ENCODE measurements around the gene IL21R. TPM values are rescaled to one million over a fixed set of nuclear protein-coding genes. Genes with fewer than 3 reads are reported as not detected.
"Not testable (repeated sequence)": the region's sequence is repeated elsewhere in the genome, so short reads cannot be mapped to it uniquely, and the experiment has no call there.

Gene IL21R
- total RNA-seq, 1 donor from 2014 or later, result 0.52 TPM

- no peaks in the 10 kb centered on the region for H3K36me3 ChIP-seq (ENCODE audit: control insufficient read depth in 3 of 3, insufficient read depth in 3 of 3, low read length in 3 of 3)
- peaks cover 35 to 39% (median 35%) of the 10 kb centered on the region in 3 donors for H3K27me3 ChIP-seq (ENCODE audit: control insufficient read depth in 3 of 3, insufficient read depth in 3 of 3, low read length in 3 of 3)
- H3K9ac ChIP-seq (ENCODE audit: low read depth in 1 of 3, low read length in 3 of 3), result no peak overlapping the region
- no peak overlapping the region for H3K27ac ChIP-seq (ENCODE audit: low read depth, low read length)
- no peak overlapping the region for H3K4me3 ChIP-seq (ENCODE audit: low read length in 3 of 3)
- peaks cover 0 to 15% (median 6%) of the 10 kb centered on the region in 3 donors for H3K9me3 ChIP-seq (ENCODE audit: control insufficient read depth in 3 of 3, low read length in 3 of 3)
- no peaks in the 10 kb centered on the region for H3K4me1 ChIP-seq (ENCODE audit: control insufficient read depth in 3 of 3, insufficient read depth in 3 of 3, low read length in 3 of 3)
Measured at GRCh38 chr16:27448532-27449433, 46.8 kb downstream of the IL21R start.

- Histone ChIP-seq H3K27me3 (ENCODE audit: control insufficient read depth in 3 of 3, insufficient read depth in 3 of 3, low read length in 3 of 3) (peaks cover 35 to 39% (median 35%) of the 10 kb centered on the region in 3 donors), H3K9ac (ENCODE audit: low read depth in 1 of 3, low read length in 3 of 3) (no peak overlapping the region), H3K27ac (ENCODE audit: low read depth, low read length) (no peak overlapping the region), H3K36me3 (ENCODE audit: control insufficient read depth in 3 of 3, insufficient read depth in 3 of 3, low read length in 3 of 3) (no peaks in the 10 kb centered on the region), H3K4me3 (ENCODE audit: low read length in 3 of 3) (no peak overlapping the region), H3K9me3 (ENCODE audit: control insufficient read depth in 3 of 3, low read length in 3 of 3) (peaks cover 0 to 9% (median 2%) of the 10 kb centered on the region in 3 donors), H3K4me1 (ENCODE audit: control insufficient read depth in 3 of 3, insufficient read depth in 3 of 3, low read length in 3 of 3) (no peaks in the 10 kb centered on the region)
Measured at GRCh38 chr16:27449434-27450195, 47.6 kb downstream of the IL21R start.

GRCh38 chr16:27450196-27450549, 48.2 kb downstream of the IL21R start:
- Histone ChIP-seq H3K36me3 (ENCODE audit: control insufficient read depth in 3 of 3, insufficient read depth in 3 of 3, low read length in 3 of 3) (no peaks in the 10 kb centered on the region), H3K27ac (ENCODE audit: low read depth, low read length) (no peak overlapping the region), H3K4me3 (ENCODE audit: low read length in 3 of 3) (no peak overlapping the region), H3K9me3 (ENCODE audit: control insufficient read depth in 3 of 3, low read length in 3 of 3) (peaks cover 0 to 5% (median 2%) of the 10 kb centered on the region in 3 donors), H3K4me1 (ENCODE audit: control insufficient read depth in 3 of 3, insufficient read depth in 3 of 3, low read length in 3 of 3) (no peaks in the 10 kb centered on the region), H3K9ac (ENCODE audit: low read depth in 1 of 3, low read length in 3 of 3) (no peak overlapping the region), H3K27me3 (ENCODE audit: control insufficient read depth in 3 of 3, insufficient read depth in 3 of 3, low read length in 3 of 3) (peaks cover 35 to 39% (median 35%) of the 10 kb centered on the region in 3 donors)

- H3K4me1 ChIP-seq (ENCODE audit: control insufficient read depth in 3 of 3, insufficient read depth in 3 of 3, low read length in 3 of 3), result peaks cover 2 to 8% (median 4%) of the 10 kb centered on the region in 3 donors
- no peak overlapping the region for H3K27ac ChIP-seq (ENCODE audit: low read depth, low read length)
- no peak overlapping the region for H3K9ac ChIP-seq (ENCODE audit: low read depth in 1 of 3, low read length in 3 of 3)
- H3K9me3 ChIP-seq (ENCODE audit: control insufficient read depth in 3 of 3, low read length in 3 of 3), result peaks cover 0 to under 1% (median 0%) of the 10 kb centered on the region in 3 donors
- H3K4me3 ChIP-seq (ENCODE audit: low read length in 3 of 3), result no peak overlapping the region
- H3K36me3 ChIP-seq (ENCODE audit: control insufficient read depth in 3 of 3, insufficient read depth in 3 of 3, low read length in 3 of 3), result no peaks in the 10 kb centered on the region
- H3K27me3 ChIP-seq (ENCODE audit: control insufficient read depth in 3 of 3, insufficient read depth in 3 of 3, low read length in 3 of 3), result peaks cover 23 to 27% (median 24%) of the 10 kb centered on the region in 3 donors
Measured at GRCh38 chr16:27452569-27453493, 50.9 kb downstream of the IL21R start.

- Histone ChIP-seq H3K36me3 (ENCODE audit: control insufficient read depth in 3 of 3, insufficient read depth in 3 of 3, low read length in 3 of 3) (no peaks in the 10 kb centered on the region), H3K27ac (ENCODE audit: low read depth, low read length) (no peak overlapping the region), H3K9ac (ENCODE audit: low read depth in 1 of 3, low read length in 3 of 3) (no peak overlapping the region), H3K4me3 (ENCODE audit: low read length in 3 of 3) (no peak overlapping the region), H3K27me3 (ENCODE audit: control insufficient read depth in 3 of 3, insufficient read depth in 3 of 3, low read length in 3 of 3) (peaks cover 21 to 24% (median 21%) of the 10 kb centered on the region in 3 donors), H3K9me3 (ENCODE audit: control insufficient read depth in 3 of 3, low read length in 3 of 3) (no peaks in the 10 kb centered on the region), H3K4me1 (ENCODE audit: control insufficient read depth in 3 of 3, insufficient read depth in 3 of 3, low read length in 3 of 3) (peaks cover 2 to 8% (median 4%) of the 10 kb centered on the region in 3 donors)
Measured at GRCh38 chr16:27453494-27453825, 51.5 kb downstream of the IL21R start.

GRCh38 chr16:27455700-27456099, 53.7 kb downstream of the IL21R start:
- Histone ChIP-seq H3K4me1 (ENCODE audit: control insufficient read depth in 3 of 3, insufficient read depth in 3 of 3, low read length in 3 of 3) (peaks cover 9 to 19% (median 15%) of the 10 kb centered on the region in 3 donors), H3K36me3 (ENCODE audit: control insufficient read depth in 3 of 3, insufficient read depth in 3 of 3, low read length in 3 of 3) (peaks cover 8 to 12% (median 12%) of the 10 kb centered on the region in 3 donors), H3K4me3 (ENCODE audit: low read length in 3 of 3) (no peak overlapping the region), H3K9ac (ENCODE audit: low read depth in 1 of 3, low read length in 3 of 3) (no peak overlapping the region), H3K27ac (ENCODE audit: low read depth, low read length) (no peak overlapping the region), H3K9me3 (ENCODE audit: control insufficient read depth in 3 of 3, low read length in 3 of 3) (no peaks in the 10 kb centered on the region), H3K27me3 (ENCODE audit: control insufficient read depth in 3 of 3, insufficient read depth in 3 of 3, low read length in 3 of 3) (peaks cover 4 to 5% (median 4%) of the 10 kb centered on the region in 3 donors)

GRCh38 chr16:27457605-27457900, 55.6 kb downstream of the IL21R start:
- H3K9me3 ChIP-seq (ENCODE audit: control insufficient read depth in 3 of 3, low read length in 3 of 3); H3K4me3 ChIP-seq (ENCODE audit: low read length in 3 of 3); H3K27me3 ChIP-seq (ENCODE audit: control insufficient read depth in 3 of 3, insufficient read depth in 3 of 3, low read length in 3 of 3); H3K27ac ChIP-seq (ENCODE audit: low read depth, low read length); H3K9ac ChIP-seq (ENCODE audit: low read depth in 1 of 3, low read length in 3 of 3): not testable (repeated sequence)
- peaks cover 21 to 23% (median 22%) of the 10 kb centered on the region in 3 donors for H3K36me3 ChIP-seq (ENCODE audit: control insufficient read depth in 3 of 3, insufficient read depth in 3 of 3, low read length in 3 of 3)
- H3K4me1 ChIP-seq (ENCODE audit: control insufficient read depth in 3 of 3, insufficient read depth in 3 of 3, low read length in 3 of 3), result peaks cover 27 to 38% (median 33%) of the 10 kb centered on the region in 3 donors

GRCh38 chr16:27458258-27458657, 56.3 kb downstream of the IL21R start:
- Histone ChIP-seq H3K27me3 (ENCODE audit: control insufficient read depth in 3 of 3, insufficient read depth in 3 of 3, low read length in 3 of 3) (no peaks in the 10 kb centered on the region), H3K4me1 (ENCODE audit: control insufficient read depth in 3 of 3, insufficient read depth in 3 of 3, low read length in 3 of 3) (peaks cover 27 to 43% (median 38%) of the 10 kb centered on the region in 3 donors), H3K9ac (ENCODE audit: low read depth in 1 of 3, low read length in 3 of 3) (no peak overlapping the region)

GRCh38 chr16:27458987-27459688, 57.2 kb downstream of the IL21R start:
- Histone ChIP-seq H3K9me3 (ENCODE audit: control insufficient read depth in 3 of 3, low read length in 3 of 3) (no peaks in the 10 kb centered on the region), H3K9ac (ENCODE audit: low read depth in 1 of 3, low read length in 3 of 3) (peak overlapping the region in 1 of 3 donors; percentile 35), H3K27me3 (ENCODE audit: control insufficient read depth in 3 of 3, insufficient read depth in 3 of 3, low read length in 3 of 3) (no peaks in the 10 kb centered on the region), H3K27ac (ENCODE audit: low read depth, low read length) (no peak overlapping the region), H3K4me1 (ENCODE audit: control insufficient read depth in 3 of 3, insufficient read depth in 3 of 3, low read length in 3 of 3) (peaks cover 27 to 43% (median 38%) of the 10 kb centered on the region in 3 donors), H3K4me3 (ENCODE audit: low read length in 3 of 3) (no peak overlapping the region), H3K36me3 (ENCODE audit: control insufficient read depth in 3 of 3, insufficient read depth in 3 of 3, low read length in 3 of 3) (peaks cover 35 to 38% (median 37%) of the 10 kb centered on the region in 3 donors)

More at GRCh38 chr16:27458258-27458657, 56.3 kb downstream of the IL21R start:
- Histone ChIP-seq H3K9me3 (ENCODE audit: control insufficient read depth in 3 of 3, low read length in 3 of 3) (no peaks in the 10 kb centered on the region), H3K4me3 (ENCODE audit: low read length in 3 of 3) (no peak overlapping the region), H3K36me3 (ENCODE audit: control insufficient read depth in 3 of 3, insufficient read depth in 3 of 3, low read length in 3 of 3) (peaks cover 27 to 30% (median 29%) of the 10 kb centered on the region in 3 donors), H3K27ac (ENCODE audit: low read depth, low read length) (no peak overlapping the region)
